ENCODE data around the gene GABRP.
"Not testable (repeated sequence)": the region's sequence is repeated elsewhere in the genome, so short reads cannot be mapped to it uniquely, and the experiment has no call there.

Gene GABRP

DNA sequence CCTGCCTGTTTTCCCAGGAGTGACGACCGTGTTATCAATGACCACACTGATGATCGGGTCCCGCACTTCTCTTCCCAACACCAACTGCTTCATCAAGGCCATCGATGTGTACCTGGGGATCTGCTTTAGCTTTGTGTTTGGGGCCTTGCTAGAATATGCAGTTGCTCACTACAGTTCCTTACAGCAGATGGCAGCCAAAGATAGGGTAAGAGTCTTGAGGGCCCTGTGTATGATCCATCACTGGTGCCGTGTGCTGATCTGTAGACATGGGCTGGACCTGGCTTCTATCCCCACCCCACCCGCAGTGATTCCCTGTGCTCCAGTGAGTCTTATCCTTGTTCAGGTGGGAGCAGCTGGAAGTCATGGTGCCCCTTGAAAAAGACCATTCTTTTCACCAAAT lies 26.0 kb downstream of the GABRP start:
- DNase-seq = peak; percentile 13

DNA sequence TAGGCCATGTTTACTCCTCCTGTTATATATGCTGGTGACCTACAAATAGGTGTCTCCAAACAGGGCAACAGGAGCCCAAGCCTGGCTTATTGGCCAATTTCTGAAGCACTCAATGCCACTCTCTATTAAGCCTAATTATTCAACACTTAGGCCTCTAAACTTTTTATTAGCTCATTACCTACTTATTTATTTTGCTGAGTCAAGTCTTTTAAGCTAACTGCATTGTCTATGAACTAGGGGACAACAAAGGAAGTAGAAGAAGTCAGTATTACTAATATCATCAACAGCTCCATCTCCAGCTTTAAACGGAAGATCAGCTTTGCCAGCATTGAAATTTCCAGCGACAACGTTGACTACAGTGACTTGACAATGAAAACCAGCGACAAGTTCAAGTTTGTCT lies 28.2 kb downstream of the GABRP start:
- DNase-seq = no peak

DNA sequence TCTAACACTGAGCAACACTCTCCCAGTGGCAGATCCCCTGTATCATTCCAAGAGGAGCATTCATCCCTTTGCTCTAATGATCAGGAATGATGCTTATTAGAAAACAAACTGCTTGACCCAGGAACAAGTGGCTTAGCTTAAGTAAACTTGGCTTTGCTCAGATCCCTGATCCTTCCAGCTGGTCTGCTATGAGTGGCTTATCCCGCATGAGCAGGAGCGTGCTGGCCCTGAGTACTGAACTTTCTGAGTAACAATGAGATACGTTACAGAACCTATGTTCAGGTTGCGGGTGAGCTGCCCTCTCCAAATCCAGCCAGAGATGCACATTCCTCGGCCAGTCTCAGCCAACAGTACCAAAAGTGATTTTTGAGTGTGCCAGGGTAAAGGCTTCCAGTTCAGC lies 29.7 kb downstream of the GABRP start:
- no peak for DNase-seq

DNA sequence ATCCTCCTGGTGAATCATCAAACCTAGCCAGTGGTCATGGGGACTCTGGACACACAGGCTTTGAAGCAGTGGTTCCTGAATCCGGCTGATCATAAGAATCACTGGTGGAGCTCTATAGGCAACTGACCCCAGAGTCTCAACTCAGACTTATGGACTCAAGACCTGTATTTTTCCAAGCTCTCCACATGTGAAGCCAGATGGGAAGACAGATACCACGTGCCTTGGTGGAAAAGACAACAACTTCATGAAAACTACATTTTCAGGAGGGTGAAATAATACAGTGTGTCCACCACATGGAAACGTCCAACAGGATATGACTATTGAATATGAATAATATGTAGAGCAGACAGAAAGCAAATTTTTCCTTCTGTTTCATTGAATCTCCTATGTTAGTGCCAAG lies 33.7 kb downstream of the GABRP start:
- DNase-seq = no peak

DNA sequence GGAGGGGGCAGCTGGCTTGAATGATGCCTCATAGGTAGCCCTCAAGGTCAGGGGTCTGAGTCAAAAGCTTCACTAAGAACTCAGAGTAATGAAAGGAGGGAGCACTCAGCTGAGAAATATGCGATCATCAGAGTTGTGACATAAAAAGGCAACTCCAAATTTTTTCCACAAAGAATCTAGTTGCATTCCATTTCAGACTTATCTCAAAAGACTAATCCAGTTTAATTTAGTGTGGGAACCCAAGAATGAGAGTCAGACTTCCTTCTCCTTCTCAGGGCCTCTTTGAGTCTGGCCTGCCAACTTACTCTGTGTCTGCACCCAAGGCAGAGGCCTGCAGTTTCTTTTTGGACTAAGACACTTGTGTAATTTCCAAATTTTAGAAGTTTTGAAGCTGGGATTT lies 34.7 kb downstream of the GABRP start:
- no peak for DNase-seq

DNA sequence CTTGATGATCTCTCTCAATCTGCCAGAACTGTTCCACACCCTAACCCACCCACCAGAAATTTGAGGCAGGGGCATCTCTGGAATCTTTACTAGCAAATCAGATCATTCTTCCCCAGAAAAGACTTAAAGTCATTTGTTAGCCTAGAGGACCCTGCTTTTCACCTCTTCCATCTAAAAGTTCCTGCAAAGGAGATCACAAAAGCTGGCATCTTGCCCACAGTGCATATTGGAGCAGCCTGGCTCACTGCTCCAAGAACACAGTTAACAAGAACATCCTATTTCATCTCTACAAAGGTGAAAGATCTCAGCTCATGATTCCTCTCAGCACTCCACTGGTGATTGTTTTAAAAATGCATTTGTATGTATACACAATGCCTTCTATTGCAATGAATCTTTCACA lies 36.3 kb downstream of the GABRP start:
- no peak for DNase-seq

DNA sequence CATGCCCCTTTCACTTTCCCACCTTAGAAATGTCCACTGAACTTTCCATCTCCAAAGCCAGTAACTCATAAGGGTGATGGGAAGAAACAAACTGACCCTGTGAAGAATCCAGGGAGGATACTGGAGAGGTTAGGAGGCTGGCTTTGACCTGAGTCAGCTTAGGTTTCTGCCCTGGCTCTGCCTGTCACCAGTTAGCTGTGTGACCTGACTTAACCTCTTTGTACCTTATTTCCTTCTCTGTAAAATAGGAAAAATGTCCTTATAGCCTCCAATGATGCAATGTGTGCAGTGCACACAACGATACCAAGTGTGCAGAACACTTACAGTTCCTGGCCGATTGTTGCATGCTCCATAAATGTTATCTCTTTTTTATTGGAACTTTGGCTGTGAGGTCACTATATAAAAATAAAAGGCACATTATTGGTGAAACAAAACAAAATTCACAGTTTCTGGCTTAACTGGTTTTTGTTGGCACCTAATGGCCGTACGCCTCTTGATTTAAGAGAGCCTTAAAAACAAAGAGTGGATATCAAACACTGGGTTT lies 37.8 kb downstream of the GABRP start:
- no peak for DNase-seq

DNA sequence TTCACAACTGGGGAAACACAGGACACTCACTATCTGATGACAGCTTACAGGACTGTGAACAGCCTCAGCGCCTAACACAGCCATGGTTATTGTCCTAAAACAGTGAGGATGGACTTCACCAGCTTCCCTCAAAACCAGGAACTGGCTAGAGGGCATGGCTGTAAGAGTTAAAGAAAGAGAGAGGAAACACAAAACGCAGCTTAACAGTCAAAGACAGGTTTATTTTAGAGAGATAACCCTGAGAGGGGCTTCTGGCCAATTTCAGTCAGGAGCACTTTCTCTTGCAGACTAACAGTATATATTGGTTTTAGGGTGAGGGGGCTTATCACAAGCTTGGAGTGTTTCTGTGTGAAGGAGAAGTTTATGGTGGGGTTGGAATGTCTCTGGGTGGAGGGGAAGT lies 42.6 kb downstream of the GABRP start:
- DNase-seq = no peak

DNA sequence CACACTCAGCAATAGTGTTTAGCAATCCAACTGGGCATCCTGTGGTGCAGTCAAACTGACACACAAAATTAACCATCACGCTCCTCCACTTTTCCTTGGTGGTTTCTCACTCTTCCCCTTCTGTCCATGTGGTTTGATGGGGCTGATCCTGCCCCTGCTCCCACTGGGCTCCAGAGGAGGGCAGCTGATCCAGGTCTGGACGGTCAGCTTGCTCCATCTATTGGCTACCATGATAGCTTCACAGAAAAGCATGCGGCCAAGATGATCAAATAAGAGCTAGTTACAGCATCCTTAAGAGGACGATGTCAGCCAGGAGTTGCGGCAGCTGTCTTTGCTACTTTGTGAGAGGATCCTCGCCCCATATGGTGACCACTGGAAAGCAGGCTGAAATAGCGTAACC lies 48.7 kb downstream of the GABRP start:
- DNase-seq = no peak

DNA sequence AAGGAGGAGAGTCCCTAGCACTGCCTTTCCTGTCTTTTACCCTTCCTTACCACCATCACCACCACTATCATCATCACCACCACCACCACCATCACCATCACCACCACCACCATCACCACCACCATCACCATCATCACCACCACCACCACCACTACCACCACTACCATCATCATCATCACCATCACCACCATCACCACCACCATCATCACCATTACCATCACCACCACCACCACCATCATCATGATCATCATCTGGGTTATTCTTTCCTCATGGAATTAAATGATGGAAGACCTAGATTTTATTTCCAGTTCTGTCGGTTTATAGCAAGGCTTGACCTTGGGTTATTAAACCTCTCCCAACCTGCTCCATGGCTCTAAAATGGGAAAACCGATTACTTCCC lies 50.5 kb downstream of the GABRP start:
- not testable (repeated sequence) for DNase-seq

DNA sequence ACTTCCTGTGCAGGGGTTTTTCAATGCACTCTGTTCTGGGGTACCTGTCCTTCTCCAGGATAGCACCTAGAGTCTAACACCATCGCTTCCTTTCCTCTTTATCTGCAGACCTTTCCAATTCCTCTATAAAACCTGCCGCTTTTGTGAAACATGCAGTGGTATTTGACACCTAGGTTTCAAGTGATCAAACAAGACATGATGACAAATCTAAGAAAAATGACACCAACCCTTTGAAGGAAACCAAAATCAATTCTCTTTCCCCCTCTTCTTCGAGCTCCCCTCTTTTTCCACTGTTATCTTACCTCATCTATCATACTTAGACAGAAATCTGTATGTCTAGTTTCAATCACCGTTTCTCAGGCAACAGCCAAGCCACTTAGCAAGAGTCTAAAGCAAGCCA lies 52.7 kb downstream of the GABRP start:
- no peak for DNase-seq

DNA sequence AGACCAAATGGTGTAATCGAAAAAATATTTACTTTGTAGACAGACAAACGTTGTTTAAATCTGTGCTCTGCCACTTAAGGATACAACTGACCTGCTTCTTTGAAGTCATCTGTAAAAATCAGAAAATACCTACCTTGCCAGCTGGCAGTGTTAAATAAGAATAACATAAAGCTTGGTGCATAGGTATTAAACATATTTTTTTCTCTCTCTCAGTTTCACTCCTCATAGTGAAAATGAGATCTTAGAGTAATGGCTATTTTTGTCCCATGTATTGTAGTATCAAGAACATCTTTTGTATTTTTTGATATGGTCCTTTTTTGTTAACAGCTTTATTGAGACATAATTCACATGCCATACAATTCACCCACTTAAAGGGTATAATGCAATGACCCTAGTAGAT lies 60.3 kb downstream of the GABRP start:
- DNase-seq = no peak

DNA sequence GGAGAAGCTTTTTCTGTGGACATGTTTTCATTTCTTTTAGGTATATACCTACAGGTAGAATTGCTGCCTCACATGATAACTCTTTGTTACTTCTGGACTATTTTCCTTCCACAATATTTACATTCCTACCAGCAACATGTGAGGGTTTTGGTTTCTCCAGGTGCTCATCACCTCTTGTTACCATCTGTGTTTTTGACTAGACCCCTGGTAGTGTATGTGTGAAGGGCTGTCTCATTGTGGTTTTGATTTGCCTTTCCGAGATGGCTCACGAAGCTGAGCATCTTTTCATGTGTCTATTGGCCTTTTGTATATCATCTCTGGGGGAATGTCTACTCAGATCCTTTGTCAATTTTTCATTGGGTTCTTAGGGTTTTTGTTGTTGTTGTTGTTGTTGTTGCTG lies 61.1 kb downstream of the GABRP start:
- no peak for DNase-seq

DNA sequence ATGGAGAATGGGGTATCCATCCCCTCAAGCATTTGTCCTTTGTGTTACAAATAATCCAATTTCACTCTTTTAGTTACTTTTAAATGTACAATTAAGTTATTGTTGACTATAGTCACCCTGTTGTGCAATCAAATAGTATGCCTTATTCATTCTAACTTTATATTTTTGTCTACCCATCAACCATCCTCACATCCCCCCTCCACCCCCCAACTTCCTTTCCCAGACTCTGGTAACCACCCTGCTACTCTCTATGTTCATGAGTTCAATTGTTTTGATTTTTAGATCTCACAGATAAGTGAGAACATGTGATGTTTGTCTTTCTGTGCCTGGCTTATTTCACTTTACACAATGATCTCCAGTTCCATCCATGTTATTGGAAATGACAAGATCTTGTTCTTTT lies 62.9 kb downstream of the GABRP start:
- DNase-seq = no peak

DNA sequence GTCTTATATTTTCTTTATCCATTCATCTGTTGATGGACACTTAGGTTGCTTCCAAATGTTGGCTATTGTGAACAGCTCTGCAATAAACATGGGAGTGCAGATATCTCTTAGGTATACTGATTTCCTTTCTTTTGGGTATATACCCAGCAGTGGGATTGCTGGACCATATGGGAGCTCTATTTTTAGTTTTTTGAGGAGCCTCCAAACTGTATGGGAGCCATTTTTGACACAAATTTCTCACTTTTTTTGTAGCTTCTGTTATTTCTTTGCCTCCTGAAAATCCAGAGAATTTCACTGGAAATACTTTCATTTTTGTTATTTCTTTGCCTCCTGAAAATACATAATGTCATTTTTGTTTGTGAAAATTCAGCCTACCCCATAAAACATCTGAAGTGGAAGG lies 63.3 kb downstream of the GABRP start:
- no peak for DNase-seq

DNA sequence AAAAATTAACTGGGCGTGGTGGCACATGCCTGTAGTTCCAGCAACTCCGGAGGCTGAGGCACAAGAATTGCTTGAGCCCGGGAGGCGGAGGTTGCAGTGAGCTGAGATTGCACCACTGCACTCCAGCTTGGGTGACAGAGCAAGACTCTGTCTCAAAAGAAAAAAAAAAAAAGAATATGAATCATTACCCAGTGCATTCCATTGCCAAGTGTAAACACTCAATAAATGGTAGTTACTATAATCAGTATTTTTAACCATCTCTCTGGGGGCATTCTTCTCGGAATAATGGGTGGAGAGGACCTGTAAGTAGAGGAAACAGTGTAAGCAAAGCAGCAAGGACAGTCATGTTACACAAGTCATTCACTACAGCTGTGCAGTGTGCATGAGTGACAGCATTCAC lies 64.5 kb downstream of the GABRP start:
- DNase-seq = no peak

DNA sequence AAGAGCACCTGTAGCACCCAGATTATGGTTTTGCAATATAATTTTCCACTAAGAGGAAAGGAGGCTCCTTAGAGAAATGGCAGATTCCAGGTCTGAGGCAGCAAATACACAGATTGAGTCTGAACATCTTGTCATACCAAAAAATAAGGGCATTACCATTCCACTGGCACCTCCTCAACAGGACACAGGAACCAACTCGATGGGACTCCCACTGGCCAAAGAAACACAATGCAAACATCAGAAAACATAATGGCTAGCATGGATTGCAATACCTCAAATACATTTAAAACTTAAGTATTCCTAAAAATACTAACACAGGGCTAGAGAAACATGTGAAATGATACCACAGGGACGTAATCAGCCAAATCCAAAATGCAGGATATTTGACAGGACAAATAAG lies 65.8 kb downstream of the GABRP start:
- no peak for DNase-seq

DNA sequence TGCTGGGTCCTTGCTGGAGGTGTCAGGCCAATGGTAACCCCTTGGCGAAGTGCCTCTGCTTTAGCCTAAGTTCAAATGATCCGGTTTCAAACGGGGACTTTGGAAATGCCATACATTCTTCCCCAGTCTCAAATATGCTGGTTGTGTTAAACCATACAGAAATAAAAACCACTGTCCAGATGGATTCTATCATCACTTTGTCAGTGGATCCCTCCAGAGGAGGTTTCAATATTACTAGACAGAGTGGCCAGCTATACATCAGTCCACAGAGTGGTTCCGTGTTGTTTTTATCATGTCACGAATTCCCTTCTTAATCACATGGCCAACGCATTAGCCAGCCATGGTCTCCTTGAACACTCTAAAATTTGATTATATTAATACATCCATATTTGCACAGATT lies 71.0 kb downstream of the GABRP start:
- DNase-seq = no peak

DNA sequence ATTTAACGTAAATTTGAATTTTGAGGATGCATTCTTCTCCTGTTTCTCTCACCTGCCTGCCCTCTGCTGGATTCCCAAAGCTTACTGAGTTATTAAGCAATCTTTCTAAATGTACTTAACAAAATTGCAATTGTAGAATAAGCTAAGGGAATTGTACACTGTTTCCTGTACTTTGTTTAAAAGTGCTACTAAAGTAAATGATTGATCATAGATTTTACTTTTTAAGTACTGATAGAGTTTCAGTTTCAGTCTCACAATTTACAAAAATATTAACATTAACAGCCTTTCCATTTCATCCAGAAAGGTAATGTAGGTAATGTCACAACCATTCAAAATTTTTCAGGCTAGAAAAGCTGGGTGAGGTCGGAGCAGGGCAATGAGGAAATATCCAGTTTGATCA lies 73.5 kb downstream of the GABRP start:
- no peak for DNase-seq

DNA sequence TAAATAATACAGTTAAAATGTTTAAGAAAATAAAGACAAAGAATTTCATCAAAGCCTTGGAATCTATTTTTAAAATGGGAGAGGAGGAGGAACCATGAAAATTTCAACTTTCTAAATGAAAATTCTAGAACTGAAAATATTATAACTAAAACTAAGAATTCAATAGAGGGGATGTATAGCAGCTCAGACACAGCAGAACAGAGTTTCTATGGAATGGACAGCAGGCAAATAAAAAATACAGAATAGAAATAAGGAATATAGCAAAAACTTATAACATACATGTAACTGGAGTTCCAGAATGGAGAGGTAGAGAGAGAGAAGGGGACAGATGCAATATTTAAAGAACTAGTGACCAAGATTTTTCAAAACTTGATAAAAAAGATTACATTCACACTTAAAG lies 76.9 kb downstream of the GABRP start:
- no peak for DNase-seq

DNA sequence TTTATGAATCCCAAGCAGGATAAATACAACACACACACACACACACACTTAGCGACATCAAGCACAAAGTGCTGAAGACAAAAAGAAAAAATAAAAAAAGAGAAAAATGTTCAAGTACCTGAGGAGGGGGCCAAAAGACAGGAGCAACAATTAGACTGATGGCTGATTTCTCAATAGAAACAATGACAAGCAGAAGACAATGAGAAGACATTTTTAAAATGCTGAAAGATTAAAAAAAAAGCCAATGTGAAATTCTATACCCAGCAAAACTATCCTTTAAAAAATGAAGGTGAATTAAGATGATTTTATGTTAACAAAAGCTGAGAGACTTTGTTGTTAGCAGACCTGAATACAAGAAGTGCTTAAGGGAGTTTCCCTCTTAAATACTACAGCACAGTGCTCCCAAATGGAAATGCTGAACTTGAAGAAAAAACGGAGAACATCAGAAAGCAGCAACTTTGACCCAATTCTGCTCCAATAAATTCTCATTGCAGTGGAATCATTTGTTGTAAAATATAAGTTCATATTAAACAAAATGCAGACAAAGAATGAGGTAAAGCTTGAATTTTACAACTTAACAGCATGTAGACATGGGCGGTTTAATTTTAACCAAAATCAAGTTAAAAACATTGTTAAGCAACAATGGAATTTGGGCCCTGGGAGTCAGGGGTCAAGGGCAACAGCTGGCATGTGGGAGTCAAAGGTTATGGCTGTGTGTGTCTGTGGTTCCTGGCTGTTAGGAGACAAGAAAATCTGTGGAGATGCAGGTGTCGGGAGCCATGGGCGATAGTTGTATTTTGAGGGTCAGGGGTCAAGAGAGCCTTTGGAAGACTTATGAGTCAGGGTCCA lies 77.5 kb downstream of the GABRP start:
- no peak for DNase-seq

DNA sequence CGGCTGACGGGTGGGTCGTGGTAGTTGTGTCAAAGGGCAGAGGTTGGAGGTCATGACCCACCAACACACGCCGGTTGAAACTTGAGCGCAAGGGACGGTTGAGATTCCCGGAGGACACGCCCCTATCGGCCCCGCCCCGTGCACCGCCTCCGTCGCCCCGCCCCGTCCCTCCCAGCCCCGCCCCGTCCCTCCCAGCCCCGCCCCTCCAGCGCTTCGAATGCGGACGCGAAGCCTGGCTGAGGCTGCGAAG lies 78.1 kb downstream of the GABRP start:
- no peak for DNase-seq

DNA sequence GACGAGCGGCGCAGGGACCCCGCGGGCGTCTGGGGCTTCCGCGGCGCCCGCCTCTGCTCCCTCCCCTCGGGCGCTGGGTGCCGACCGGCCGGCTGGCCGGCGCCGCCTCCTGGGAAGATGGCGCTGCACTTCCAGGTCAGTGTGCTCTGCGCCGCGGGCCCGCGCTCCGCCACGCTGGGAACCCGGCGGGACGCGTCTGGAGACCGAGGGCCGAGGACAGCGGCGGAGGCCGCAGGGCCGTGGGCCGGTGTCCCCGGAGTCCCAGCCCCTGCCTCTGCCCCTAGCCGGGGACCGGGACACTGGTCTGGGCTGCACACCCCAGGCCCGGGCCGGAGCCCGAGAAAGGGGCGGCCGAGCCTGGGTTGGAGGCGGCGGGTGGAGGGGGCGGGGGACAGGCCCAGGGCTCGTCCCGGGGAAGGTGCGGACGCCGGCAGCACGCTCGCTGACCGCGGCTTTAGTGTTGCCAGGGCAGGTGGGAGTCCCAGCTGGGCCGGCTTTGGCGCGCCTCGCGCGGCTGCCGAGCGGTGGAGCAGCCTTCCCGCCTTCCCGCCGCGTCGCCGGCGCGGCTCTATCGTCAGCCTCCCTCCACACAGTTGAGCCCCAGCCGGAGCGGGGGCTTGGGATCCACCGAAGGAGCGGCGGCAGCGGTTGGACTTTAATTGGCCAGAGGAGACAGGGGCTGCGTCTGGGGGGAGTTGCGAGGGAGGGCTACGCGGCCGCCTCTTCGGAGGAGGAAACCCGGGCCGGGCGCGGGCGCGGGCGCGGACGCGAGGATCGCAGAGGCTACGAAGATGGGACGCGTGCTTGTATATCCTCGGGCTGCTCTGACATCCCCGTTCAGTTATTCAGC lies 78.6 kb downstream of the GABRP start, which contains the start of gene RANBP17:
Gene RANBP17 (plus strand): TSS at position 102 of the 850 bp plus-strand sequence.
- DNase-seq = peak; percentile 33

DNA sequence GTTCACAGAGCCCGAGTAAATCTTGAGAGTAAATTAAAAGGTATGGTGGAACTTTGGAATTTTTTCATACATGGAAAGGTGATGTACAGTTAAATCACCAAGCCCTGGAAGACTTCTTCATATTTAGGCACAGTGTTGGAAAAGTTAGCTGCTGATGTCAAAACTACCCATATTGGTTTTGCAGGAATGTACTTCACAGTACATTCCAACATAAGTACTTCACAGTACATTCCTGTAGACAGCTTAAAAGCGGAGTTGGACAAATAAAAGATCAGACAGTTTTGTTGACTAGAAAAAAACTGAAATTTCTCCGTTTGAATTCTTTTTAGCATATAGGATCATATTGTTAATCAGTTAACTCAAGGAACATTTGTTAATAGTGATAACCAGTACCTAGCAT lies 80.1 kb downstream of the GABRP start:
- DNase-seq = no peak
